ENCODE data around the gene SLC41A2.

Gene SLC41A2

DNA sequence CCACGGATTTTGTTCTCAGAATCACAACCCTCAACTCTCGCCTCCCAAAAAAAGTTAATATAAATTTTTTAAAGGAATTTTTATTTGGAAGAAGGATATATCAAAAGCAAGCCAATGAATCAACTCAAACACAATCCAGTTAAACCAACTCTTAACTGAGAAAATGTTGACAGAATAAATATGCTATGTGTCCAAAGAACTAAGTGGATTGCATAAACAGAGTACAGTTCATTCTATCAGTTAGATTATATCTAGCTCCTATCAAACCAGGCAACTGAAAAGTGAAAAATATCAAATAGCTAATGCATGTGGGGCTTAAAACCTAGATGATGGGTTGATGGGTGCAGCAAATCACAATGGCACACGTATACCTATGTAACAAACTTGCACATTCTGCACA lies 16.6 kb downstream of the SLC41A2 start:
- Histone ChIP-seq H3K4me3 (ENCODE audit: low read depth, low read length) (no peak overlapping the region), H3K27me3 (replicated peaks) (no peaks in the 10 kb centered on the region), H3K27ac (no peak overlapping the region), H3K36me3 (replicated peaks) (no peaks in the 10 kb centered on the region)
- no peak for DNase-seq
- in situ Hi-C loops (cut with HindIII; ENCODE audit: low pct_ligation_motif_present, low sequenced_read_pairs): no loop called here
- TF ChIP-seq, protein P1, sequence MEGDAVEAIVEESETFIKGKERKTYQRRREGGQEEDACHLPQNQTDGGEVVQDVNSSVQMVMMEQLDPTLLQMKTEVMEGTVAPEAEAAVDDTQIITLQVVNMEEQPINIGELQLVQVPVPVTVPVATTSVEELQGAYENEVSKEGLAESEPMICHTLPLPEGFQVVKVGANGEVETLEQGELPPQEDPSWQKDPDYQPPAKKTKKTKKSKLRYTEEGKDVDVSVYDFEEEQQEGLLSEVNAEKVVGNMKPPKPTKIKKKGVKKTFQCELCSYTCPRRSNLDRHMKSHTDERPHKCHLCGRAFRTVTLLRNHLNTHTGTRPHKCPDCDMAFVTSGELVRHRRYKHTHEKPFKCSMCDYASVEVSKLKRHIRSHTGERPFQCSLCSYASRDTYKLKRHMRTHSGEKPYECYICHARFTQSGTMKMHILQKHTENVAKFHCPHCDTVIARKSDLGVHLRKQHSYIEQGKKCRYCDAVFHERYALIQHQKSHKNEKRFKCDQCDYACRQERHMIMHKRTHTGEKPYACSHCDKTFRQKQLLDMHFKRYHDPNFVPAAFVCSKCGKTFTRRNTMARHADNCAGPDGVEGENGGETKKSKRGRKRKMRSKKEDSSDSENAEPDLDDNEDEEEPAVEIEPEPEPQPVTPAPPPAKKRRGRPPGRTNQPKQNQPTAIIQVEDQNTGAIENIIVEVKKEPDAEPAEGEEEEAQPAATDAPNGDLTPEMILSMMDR (IDR thresholded peaks at IDR 0.05; ENCODE audit: low read depth, low read length, missing control alignments): no peak

DNA sequence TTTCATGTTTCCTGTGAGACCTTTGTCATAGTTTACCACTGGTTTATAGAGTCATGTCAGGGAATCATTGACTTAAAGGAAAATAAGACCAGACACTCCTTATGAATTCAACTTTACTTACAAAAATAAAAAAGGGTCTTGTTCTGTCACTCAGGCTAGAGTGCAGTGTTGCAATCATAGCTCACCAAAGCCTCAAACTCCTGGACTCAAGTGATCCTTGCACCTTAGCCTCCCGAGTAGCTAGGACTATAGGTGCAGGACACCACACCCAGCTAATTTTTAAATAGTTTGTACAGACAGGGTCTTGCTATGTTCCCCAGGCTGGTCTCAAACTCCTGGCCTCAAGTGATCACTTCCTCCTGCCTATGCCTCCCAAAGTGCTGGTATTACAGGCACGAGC lies 19.0 kb downstream of the SLC41A2 start:
- Histone ChIP-seq H3K27me3 (replicated peaks) (no peaks in the 10 kb centered on the region), H3K4me3 (ENCODE audit: low read depth, low read length) (no peak overlapping the region), H3K27ac (no peak overlapping the region), H3K36me3 (replicated peaks) (no peaks in the 10 kb centered on the region)
- no peak for DNase-seq
- in situ Hi-C loops (cut with HindIII; ENCODE audit: low pct_ligation_motif_present, low sequenced_read_pairs): no loop called here
- TF ChIP-seq, protein P1 (IDR thresholded peaks at IDR 0.05; ENCODE audit: low read depth, low read length, missing control alignments): no peak

DNA sequence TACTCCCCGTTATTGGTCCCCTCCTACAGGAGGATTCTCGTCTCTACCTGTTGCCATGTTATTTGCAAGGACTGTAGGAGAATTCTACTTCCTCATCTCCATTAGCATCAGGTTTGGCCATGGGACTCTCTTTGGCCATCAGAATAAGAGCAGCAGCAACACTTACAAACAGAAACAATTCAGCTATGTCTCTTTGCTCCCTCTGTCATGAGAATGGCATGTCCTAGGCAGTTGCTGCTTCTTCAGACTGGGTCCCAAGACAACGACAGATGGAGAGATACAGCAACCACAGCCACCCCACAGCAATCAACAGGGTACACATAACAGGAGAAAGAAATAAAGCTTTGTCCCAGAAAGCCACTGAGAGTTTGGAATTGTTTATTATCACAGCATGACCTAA lies 19.7 kb downstream of the SLC41A2 start:
- no peaks in the 10 kb centered on the region for H3K27me3 ChIP-seq (replicated peaks)
- TF ChIP-seq, protein P1 (IDR thresholded peaks at IDR 0.05; ENCODE audit: low read depth, low read length, missing control alignments): no peak
- no peak overlapping the region for H3K27ac ChIP-seq
- no peak overlapping the region for H3K4me3 ChIP-seq (ENCODE audit: low read depth, low read length)
- no peaks in the 10 kb centered on the region for H3K36me3 ChIP-seq (replicated peaks)
- peak; percentile 25 for DNase-seq
- in situ Hi-C loops (cut with HindIII; ENCODE audit: low pct_ligation_motif_present, low sequenced_read_pairs): no loop called here

DNA sequence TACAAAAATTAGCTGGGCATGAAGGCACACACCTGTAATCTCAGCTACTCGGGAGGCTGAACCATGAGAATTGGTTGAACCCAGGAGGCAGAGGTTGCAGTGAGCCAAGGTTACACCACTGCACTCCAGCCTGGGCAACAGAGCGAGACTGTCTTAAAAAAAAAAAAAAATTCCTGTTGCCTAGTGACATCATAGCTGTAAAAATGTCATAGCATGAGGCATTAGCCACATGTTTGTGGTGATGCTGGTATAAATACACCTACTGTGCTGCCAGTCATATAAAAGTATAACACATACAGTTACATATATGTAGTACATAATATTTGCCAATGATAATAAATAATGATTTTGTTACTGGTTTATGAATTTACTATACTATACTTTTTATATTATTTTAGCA lies 22.2 kb downstream of the SLC41A2 start:
- no peaks in the 10 kb centered on the region for H3K27me3 ChIP-seq (replicated peaks)
- TF ChIP-seq, protein P1 (IDR thresholded peaks at IDR 0.05; ENCODE audit: low read depth, low read length, missing control alignments): no peak
- no peaks in the 10 kb centered on the region for H3K36me3 ChIP-seq (replicated peaks)
- in situ Hi-C loops (cut with HindIII; ENCODE audit: low pct_ligation_motif_present, low sequenced_read_pairs): no loop called here
- no peak for DNase-seq
- H3K4me3 ChIP-seq (ENCODE audit: low read depth, low read length): no peak overlapping the region
- no peak overlapping the region for H3K27ac ChIP-seq

DNA sequence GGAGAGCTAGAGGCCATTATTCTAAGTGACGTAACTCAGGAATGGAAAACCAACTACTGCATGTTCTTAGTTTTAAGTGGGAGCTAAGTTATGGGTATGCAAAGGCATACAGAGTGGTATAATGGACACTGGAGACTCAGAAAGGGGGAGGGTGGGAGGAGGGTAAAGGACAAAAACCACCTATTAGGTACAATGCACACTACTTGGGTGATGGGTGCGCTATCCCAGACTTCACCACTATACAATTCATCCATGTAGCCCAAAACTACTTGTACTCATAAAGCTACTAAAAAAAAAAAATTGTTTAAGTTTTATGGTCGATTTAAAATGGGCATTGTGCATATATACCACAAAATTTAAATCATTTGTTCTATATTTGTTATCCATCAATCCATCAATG lies 24.3 kb downstream of the SLC41A2 start:
- in situ Hi-C loops (cut with HindIII; ENCODE audit: low pct_ligation_motif_present, low sequenced_read_pairs): no loop called here
- Histone ChIP-seq H3K4me3 (ENCODE audit: low read depth, low read length) (no peak overlapping the region), H3K36me3 (replicated peaks) (no peaks in the 10 kb centered on the region), H3K27me3 (replicated peaks) (no peaks in the 10 kb centered on the region), H3K27ac (no peak overlapping the region)
- TF ChIP-seq, protein P1 (IDR thresholded peaks at IDR 0.05; ENCODE audit: low read depth, low read length, missing control alignments): no peak
- DNase-seq: no peak

DNA sequence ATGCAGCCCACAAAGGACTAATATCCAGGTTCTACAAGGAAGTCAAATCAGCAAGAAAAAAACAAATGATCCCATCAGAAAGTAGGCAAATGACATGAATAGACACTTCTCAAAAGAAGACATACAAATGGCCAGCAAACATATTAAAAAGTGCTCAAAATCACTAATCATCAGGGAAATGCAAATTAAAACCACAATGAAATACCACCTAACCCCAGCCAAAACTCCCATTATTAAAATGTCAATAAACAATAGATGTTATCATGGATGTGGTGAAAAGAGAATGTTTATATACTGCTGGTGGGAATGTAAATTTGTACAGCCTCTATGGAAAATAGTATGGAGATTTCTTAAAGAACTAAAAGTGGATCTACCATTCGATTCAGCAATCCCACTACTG lies 25.0 kb downstream of the SLC41A2 start:
- TF ChIP-seq, protein P1 (IDR thresholded peaks at IDR 0.05; ENCODE audit: low read depth, low read length, missing control alignments): no peak
- Histone ChIP-seq H3K27ac (no peak overlapping the region), H3K27me3 (replicated peaks) (no peaks in the 10 kb centered on the region), H3K36me3 (replicated peaks) (no peaks in the 10 kb centered on the region), H3K4me3 (ENCODE audit: low read depth, low read length) (no peak overlapping the region)
- no peak for DNase-seq
- in situ Hi-C loops (cut with HindIII; ENCODE audit: low pct_ligation_motif_present, low sequenced_read_pairs): no loop called here
